Tibial nerve (tissue), 4 donors: ENCODE measurements around the gene ZNF219. TPM values are rescaled to one million over a fixed set of nuclear protein-coding genes. Genes with fewer than 3 reads are reported as not detected.
A peak's percentile ranks its signal among the peaks of the same experiment; 100 is the strongest.
"Not testable (repeated sequence)": the region's sequence is repeated elsewhere in the genome, so short reads cannot be mapped to it uniquely, and the experiment has no call there.

Experiments
- DNase-seq, 2 donors: peaks; one replicate each; pipeline ENCODE4 v3.0.0-alpha.2; 2019; ENCODE audit warnings: low spot score in 2 of 2
- H3K27ac ChIP-seq, 4 donors: fragments of 200-600 bp; sonication (generic) in 3 of 4; one replicate each; pipeline ENCODE4 v1.5.1; 2017 to 2019; ENCODE audit warnings: mild to moderate bottlenecking in 1 of 4
- H3K27me3 ChIP-seq, 2 donors: fragments of 200-600 bp; sonication (generic) in 1 of 2; one replicate each; pipeline versions ENCODE4 v1.5.1 to v1.6.0; 2017 to 2019
- H3K36me3 ChIP-seq, 3 donors: fragments of 200-600 bp; sonication (generic); one replicate each; pipeline ENCODE4 v1.5.1; 2018 to 2019
- H3K4me1 ChIP-seq, 4 donors: fragments of 200-600 bp; sonication (generic) in 3 of 4; one replicate each; pipeline ENCODE4 v1.5.1; 2017 to 2019
- H3K4me3 ChIP-seq, 4 donors: fragments of 200-600 bp; sonication (generic) in 3 of 4; one replicate each; pipeline ENCODE4 v1.5.1; 2017 to 2019; ENCODE audit warnings: mild to moderate bottlenecking in 1 of 4, moderate library complexity in 1 of 4
- H3K9me3 ChIP-seq, 4 donors: fragments of 200-600 bp; sonication (generic) in 3 of 4; one replicate each; pipeline ENCODE4 v1.5.1; 2017 to 2019
- EP300 ChIP-seq, 2 donors: sonication (generic); formaldehyde crosslinking; IDR thresholded peaks; one replicate each; pipeline ENCODE4 v1.6.1; 2017; ENCODE audit warnings: antibody characterized with exemption in 2 of 2, mild to moderate bottlenecking in 1 of 2
- POLR2A ChIP-seq, 2 donors: fragments of 450-650 bp; IDR thresholded peaks; one replicate each; pipeline ENCODE4 v1.6.1; 2017; ENCODE audit warnings: antibody characterized with exemption in 2 of 2, mild to moderate bottlenecking in 2 of 2, moderate library complexity in 2 of 2
- WGBS, 2 donors: methylation state at CpG; one replicate each; pipeline ENCODE4 v1.1.5; 2018; 5-methylcytosine and 5-hydroxymethylcytosine counted together
- small RNA-seq: library from RNA; depleted of rRNA; stranded (forward); fragments of <200 nt; gene quantifications from one replicate; pipeline ENCODE3, GENCODE V24; 2016
- total RNA-seq, 4 donors: library from RNA; depleted of rRNA; stranded (reverse); fragments of >200 nt; gene quantifications; one replicate each; pipeline ENCODE4 v1.1.0, GENCODE V29; 2016
- TF ChIP-seq, protein P1 (sequence below), 5 experiments: fragments of 200-600 bp in 3 of 5; fragments of 450-650 bp in 2 of 5; sonication (generic) in 3 of 5; IDR thresholded peaks; one replicate each; pipeline ENCODE4 v1.5.1; 2016 to 2019; ENCODE audit warnings: antibody characterized with exemption in 5 of 5, mild to moderate bottlenecking in 3 of 5, moderate library complexity in 2 of 5

The ZNF219 gene
- total RNA-seq, 4 donors from 2014 or later, result 28.6 to 90.3 (median 34.9) TPM

GRCh38 chr14:21043387-21043973 is 55.0 kb downstream of the ZNF219 start:
- WGBS, 2 donors, result 38 to 46% methylated on average over 2 of the region's 2 CpGs

GRCh38 chr14:21042918-21043317 is 55.5 kb downstream of the ZNF219 start:
- TF ChIP-seq, protein P1, sequence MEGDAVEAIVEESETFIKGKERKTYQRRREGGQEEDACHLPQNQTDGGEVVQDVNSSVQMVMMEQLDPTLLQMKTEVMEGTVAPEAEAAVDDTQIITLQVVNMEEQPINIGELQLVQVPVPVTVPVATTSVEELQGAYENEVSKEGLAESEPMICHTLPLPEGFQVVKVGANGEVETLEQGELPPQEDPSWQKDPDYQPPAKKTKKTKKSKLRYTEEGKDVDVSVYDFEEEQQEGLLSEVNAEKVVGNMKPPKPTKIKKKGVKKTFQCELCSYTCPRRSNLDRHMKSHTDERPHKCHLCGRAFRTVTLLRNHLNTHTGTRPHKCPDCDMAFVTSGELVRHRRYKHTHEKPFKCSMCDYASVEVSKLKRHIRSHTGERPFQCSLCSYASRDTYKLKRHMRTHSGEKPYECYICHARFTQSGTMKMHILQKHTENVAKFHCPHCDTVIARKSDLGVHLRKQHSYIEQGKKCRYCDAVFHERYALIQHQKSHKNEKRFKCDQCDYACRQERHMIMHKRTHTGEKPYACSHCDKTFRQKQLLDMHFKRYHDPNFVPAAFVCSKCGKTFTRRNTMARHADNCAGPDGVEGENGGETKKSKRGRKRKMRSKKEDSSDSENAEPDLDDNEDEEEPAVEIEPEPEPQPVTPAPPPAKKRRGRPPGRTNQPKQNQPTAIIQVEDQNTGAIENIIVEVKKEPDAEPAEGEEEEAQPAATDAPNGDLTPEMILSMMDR (IDR thresholded peaks at IDR 0.05), result no peak
- TF ChIP-seq EP300 (IDR thresholded peaks at IDR 0.05) (no peak), POLR2A (IDR thresholded peaks at IDR 0.05) (no peak)
- H3K27ac ChIP-seq, result no peak overlapping the region
- DNase-seq, result no peak
- H3K4me1 ChIP-seq, result peaks cover 0 to 43% (median 24%) of the 10 kb centered on the region in 4 donors
- no peak overlapping the region for H3K4me3 ChIP-seq
- H3K36me3 ChIP-seq, result no peaks in the 10 kb centered on the region
- H3K9me3 ChIP-seq, result no peaks in the 10 kb centered on the region
- no peaks in the 10 kb centered on the region for H3K27me3 ChIP-seq
- WGBS, 2 donors, result 48 to 58% methylated on average over 8 of the region's 8 CpGs

More at GRCh38 chr14:21043387-21043973, 55.0 kb downstream of the ZNF219 start:
- Histone ChIP-seq H3K9me3 (no peaks in the 10 kb centered on the region), H3K4me3 (no peak overlapping the region), H3K4me1 (peaks cover 0 to 37% (median 19%) of the 10 kb centered on the region in 4 donors), H3K36me3 (no peaks in the 10 kb centered on the region), H3K27me3 (no peaks in the 10 kb centered on the region), H3K27ac (no peak overlapping the region)
- TF ChIP-seq, protein P1 (IDR thresholded peaks at IDR 0.05), result no peak
- no peak for TF ChIP-seq EP300 (IDR thresholded peaks at IDR 0.05)
- TF ChIP-seq POLR2A (IDR thresholded peaks at IDR 0.05), result no peak
- DNase-seq, result no peak

- H3K4me1 ChIP-seq, result peaks cover 0 to 53% (median 30%) of the 10 kb centered on the region in 4 donors
- H3K4me3 ChIP-seq, result no peak within 1 kb of the TSS
- H3K27ac ChIP-seq, result no peak within 1 kb of the TSS
- no peaks in the 10 kb centered on the region for H3K27me3 ChIP-seq
- no peaks in the 10 kb centered on the region for H3K36me3 ChIP-seq
- WGBS, 2 donors, result 74 to 77% methylated on average over 11 of the region's 11 CpGs
- no peak for DNase-seq
- TF ChIP-seq, protein P1 (IDR thresholded peaks at IDR 0.05), result no peak
- no peak for TF ChIP-seq EP300 (IDR thresholded peaks at IDR 0.05)
- TF ChIP-seq POLR2A (IDR thresholded peaks at IDR 0.05), result no peak
- H3K9me3 ChIP-seq, result no peaks in the 10 kb centered on the region
These were observed 56.6 kb downstream of the ZNF219 start, which contains the start of gene RNASE7 for GRCh38 chr14:21041676-21042433. Gene RNASE7 (plus strand): TSS chr14:21042362. CDS start chr14:21042993, 631 bp downstream.

DNA sequence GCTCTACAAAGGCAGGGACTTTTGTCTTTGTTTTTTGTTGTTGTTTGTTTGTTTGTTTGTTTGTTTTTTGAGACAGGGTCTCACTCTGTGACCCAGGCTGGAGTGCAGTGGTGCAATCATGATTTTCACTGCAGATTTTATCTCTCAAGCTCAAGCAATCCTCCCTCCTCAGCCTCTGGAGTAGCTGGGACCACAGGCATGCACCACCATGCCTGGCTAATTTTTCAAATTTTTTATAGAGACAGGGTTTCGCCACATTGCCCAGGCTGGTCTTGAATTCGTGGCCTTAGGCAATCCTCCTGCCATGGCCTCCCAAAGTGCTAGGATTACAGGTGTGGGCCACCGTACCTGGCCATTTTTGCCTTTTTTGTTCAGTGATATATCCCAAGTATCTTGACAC is 57.5 kb downstream of the ZNF219 start:
- 85 to 89% methylated on average over 3 of the region's 3 CpGs for WGBS, 2 donors
- H3K27me3 ChIP-seq, H3K36me3 ChIP-seq, DNase-seq, H3K9me3 ChIP-seq, H3K4me3 ChIP-seq, H3K27ac ChIP-seq: not testable (repeated sequence)
- peaks cover 0 to 55% (median 31%) of the 10 kb centered on the region in 4 donors for H3K4me1 ChIP-seq

DNA sequence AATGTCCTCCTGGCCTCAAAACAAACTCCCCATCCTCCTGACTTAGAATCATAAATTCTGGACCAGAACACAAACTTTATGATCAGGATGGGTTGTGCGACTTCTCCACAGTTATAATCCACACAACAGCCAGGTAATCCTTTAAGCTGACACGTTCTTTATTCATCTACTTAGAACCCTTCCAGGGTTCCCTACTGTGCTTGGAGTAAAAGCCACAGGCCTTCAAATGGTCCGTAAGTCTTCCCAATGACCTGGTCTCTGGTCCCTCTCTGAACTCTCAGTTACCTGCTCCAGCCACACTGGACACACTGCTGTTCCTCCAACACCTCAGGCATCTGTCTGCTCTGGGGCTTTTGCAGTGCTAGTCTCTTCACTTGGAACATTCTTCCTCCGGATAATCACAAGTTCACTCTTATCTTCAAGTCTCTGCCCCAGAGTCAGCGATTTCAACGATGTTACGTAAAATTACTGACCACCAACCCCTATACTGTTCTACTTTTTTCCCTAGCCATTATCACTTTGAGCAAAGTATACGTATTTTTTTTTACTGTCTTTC is 58.0 kb downstream of the ZNF219 start:
- peaks cover 0 to 55% (median 31%) of the 10 kb centered on the region in 4 donors for H3K4me1 ChIP-seq
- H3K4me3 ChIP-seq, result no peak overlapping the region
- peak overlapping the region in 2 of 4 donors; percentile 80 to 86 for H3K27ac ChIP-seq
- DNase-seq, result no peak
- whole genome bisulfite sequencing, 2 donors, result 72 to 74% methylated on average over 8 of the region's 8 CpGs
- H3K36me3 ChIP-seq, result no peaks in the 10 kb centered on the region
- H3K9me3 ChIP-seq, result no peaks in the 10 kb centered on the region
- no peak for TF ChIP-seq EP300 (IDR thresholded peaks at IDR 0.05)
- no peaks in the 10 kb centered on the region for H3K27me3 ChIP-seq

Small RNAs within 50 kb of the gene (small RNA-seq; reads per million reads assigned to genes)
- not detected for gene RNU6-252P

Other genes with a start within 250 kb of the ZNF219 start
- gene RNASE3, start 207.3 kb downstream of the ZNF219 start, total RNA-seq, result under 1 TPM in 1 of 4 donors, not detected in 3; 0.63 TPM
- gene RNASE2, start 143.2 kb downstream of the ZNF219 start, total RNA-seq, result 1 to 10 TPM in 2 of 4 donors, under 1 TPM in 1, not detected in 1; 0.59 to 3.5 (median 1.3) TPM
- 100 to 1,000 TPM in 3 of 4 donors, 10 to 100 TPM in 1; 61.5 to 134 (median 122) TPM for gene METTL17, start 108.7 kb downstream of the ZNF219 start, total RNA-seq
- gene SLC39A2, start 99.4 kb downstream of the ZNF219 start, total RNA-seq, result not detected
- gene NDRG2, start 73.6 kb downstream of the ZNF219 start, total RNA-seq, result 100 to 1,000 TPM; 370 to 971 (median 750) TPM
- gene TPPP2, start 68.4 kb downstream of the ZNF219 start, total RNA-seq, result not detected
- not detected for gene RNASE13, start 63.8 kb downstream of the ZNF219 start, total RNA-seq
- gene RNASE7, start 56.3 kb downstream of the ZNF219 start, total RNA-seq, result not detected
- gene RNASE8, start 40.8 kb downstream of the ZNF219 start, total RNA-seq, result not detected
- 100 to 1,000 TPM in 1 of 4 donors, 10 to 100 TPM in 3; 72.5 to 128 (median 80.9) TPM for gene ARHGEF40, start 28.4 kb downstream of the ZNF219 start, total RNA-seq
- under 1 TPM in 2 of 4 donors, not detected in 2; 0.44 to 0.63 TPM for gene TMEM253, start 2.4 kb upstream of the ZNF219 start, total RNA-seq
- gene OR5AU1, start 57.4 kb upstream of the ZNF219 start, total RNA-seq, result under 1 TPM in 1 of 4 donors, not detected in 3; 0.39 TPM
- gene HNRNPC, start 170.8 kb upstream of the ZNF219 start, total RNA-seq, result 100 to 1,000 TPM; 349 to 485 (median 426) TPM
- gene RPGRIP1, start 181.4 kb upstream of the ZNF219 start, total RNA-seq, result under 1 TPM in 3 of 4 donors, not detected in 1; 0.22 to 0.90 (median 0.78) TPM